COR-L47 (cell line): ENCODE data around the gene CSTPP1.
"Not testable (repeated sequence)": the region's sequence is repeated elsewhere in the genome, so short reads cannot be mapped to it uniquely, and the experiment has no call there.

Experiments
- DNase-seq: peaks from one replicate; lab custom pipeline; 2025; lab: John Stamatoyannopoulos, UW

CSTPP1 gene

DNA sequence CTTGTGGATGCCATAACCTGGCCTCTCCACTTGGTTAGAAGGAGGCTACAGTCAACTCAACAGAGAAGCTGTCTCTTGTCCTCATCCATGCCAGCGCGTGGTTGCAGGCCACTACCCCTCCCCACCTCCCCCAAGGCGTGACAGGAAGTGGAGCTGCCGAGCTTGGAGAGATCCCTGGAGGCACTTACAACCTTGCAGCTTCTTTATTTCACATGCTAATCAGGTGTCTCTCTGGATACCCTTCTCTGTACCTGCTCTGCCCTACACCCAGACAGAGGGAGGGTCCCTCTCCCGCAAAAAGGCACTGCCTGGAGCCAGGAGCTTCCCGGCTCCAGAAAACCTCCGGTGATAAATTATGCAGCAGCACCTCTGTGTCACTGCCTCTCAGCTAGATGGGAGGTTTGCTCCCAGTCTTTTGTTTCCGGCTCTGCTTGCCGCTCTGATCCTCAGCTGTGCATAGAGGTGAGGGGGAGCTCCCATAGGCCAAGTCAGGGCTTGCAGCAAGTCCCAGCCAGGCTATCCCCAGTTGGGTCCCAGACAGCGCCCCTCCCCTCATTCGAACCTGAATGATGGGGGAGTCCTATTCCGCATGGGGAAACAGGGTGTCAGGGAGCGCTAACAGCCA lies 23.9 kb upstream of the CSTPP1 start:
- DNase-seq: peak; percentile 56

DNA sequence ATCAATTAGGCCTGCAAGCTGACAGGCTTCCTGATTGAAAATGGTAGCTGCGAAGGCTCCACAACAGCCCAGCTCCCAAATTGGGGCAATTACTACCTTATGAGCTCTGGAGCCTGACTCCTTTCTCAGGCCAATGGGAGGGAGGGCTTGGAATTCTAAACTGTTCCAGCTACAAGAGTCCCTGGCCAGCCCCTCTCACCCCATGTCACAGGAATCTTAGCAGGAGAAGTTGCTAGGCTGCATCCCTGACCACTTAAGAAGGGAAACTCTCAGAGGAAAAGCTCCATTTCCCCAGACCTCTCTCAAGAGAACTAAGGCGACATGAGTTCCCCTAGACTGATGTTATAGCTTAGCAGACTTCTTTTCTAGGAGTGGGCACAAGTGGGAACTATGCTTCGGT lies 23.1 kb upstream of the CSTPP1 start:
- no peak for DNase-seq

DNA sequence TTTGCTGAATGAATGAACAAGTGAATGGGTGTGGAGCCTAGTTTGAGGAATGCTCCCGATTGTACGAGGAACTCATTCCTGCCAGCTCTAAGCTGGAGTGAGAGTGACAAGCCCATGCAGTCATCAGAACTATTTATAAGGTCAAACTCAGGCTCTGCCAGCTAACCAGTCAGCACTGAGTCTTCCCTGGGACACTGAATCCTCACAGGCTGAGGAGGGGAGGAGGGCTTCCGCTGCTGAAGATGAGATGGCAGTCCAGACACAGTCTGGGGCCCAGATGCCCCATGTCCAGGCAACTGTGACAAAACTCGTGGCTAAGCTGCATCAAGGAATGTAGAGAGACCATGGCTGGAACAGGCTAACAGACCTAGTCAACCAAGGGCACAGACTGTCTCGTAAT lies 22.2 kb upstream of the CSTPP1 start:
- DNase-seq: no peak

DNA sequence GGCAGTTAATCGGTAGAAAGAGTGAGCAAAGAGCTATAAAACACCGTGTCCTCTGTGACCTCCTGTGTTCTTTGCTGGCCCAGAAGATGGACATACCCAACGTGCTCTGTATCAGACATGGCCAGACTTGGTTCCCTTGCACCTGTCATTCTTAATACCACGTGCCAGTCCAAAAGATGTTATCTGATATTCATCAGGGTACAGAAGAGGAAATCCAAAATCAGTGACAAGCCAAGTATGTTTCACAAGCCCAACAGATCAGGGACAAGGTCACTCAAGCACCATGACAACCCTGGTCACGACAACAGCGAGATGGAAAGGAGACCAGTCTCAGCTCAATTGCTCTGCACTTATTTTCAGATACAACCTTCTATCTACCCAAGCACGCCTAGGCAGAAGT lies 21.7 kb upstream of the CSTPP1 start:
- no peak for DNase-seq

DNA sequence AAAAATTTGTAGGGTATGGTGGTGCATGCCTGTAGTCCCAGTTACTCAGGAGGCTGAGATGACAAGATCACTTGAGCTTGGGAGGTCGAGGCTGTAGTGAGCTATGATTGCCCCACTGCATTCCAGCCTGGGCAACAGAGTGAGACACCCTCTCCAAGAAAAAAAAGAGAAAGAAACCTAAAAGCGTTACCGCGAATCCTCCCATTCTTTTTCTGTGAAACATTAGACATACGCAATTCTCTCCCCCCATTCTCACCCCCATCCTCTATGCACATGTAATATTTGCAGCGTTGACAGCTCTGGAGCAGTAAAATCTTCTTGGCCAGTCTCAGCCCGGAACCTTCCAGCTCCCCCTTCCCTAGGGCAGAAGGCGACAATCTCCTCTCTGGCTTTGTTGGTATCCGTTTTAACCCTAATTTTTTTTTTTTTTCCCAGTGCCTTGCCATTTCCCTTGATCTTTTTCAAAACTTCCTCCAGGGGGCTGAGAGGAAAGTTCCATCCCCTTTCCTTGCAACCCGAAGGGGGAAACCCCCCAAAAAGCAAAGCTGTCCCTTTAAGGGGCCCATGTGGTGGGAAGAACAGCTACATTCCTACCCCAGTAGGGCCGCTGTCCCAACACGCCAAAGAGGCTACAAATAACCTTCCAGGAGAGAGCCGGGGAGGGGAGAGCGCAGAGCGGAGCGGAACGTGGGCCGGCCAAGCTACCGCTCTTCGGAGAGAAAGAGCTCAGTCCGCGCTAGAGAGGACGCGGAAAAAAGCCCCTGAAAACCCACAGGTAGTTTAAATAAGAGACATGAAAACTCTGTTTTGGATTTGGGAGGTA lies 20.1 kb upstream of the CSTPP1 start:
- DNase-seq: no peak

DNA sequence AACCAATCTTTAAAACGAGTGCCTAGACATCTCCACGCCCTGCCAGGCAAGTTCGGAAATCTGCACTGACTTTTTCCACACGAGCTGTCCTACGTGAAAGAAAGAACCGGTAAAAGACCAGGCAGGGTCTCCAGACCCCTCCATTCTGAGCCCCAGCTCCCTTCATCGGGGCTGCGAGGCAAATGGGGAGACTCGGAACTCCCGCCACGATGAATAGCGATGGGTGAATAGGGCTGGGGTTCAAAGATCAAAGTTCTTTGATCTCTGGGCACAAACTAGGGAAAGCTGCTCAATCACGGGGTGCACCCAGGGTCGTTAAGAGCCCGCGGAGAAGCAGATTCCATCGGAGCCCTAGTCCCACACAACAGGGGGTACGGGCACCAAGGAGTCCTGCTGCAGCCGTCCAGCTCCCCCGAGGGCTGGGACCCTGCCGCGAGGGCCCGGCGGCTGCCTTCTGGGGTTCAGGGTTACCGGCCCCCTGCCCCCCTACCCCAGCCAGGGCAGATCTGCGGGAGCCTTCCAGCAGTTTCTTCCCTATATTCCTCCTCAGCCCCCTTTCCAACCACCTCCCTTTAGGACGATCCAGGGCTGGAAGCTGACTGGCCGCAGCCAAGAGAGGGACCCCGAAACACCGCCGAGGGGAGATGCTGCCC lies 19.3 kb upstream of the CSTPP1 start:
- DNase-seq: no peak

DNA sequence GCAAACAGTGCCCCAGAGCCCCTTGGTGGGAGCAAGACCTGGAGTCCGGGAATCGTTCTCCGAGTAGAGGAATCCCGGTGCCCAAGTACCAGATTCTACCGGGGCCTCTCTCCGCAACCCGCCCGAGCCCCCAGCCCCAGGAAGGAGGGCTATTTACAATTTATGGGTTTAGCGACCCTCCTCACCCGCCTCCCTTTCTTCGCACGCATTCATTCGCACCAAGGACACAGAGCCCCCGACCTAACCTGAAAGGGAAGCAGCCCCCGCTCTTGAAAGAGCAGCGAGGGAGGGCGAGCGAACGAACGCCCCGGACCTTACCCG lies 18.8 kb upstream of the CSTPP1 start:
- no peak for DNase-seq

DNA sequence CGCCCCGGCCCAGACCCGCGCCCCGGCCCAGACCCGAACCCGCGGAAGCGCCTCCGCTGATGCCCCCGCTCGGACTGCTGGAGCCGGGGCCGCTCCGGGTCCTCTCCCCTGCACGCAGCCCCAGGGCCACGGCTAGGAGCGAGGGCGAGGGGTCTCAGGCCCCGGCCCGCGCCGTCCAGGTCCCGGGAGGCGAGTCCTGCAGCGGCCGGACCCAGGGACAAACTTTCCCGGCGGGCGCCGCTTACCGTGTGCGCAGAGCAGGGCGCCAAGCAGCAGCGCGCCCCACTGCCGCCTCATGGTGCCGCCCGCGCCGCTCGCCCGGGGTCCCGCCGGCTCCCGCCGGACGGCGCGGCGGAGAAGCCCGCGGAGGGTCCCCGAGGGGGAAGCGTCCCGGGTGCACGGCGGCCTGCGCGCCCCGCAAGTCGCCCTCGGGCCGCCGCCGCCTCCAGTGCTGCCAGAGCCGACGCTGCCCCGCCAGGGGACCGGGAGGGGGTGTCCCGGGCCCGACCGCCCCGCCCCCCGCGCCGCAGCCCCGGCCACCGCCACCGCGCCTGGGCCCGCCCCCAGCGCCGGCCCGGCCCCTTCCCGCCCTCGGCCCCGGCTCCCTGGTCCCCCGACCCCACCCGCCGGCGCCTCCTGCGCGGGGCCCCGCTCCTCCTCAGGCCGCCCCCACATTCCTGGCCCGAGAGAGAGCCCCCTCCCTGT lies 18.3 kb upstream of the CSTPP1 start, which contains the start of gene LRP4:
TSS of gene LRP4 (minus strand) at position 468 of the 705 bp plus-strand sequence. CDS start at position 297, 171 bp downstream.
- DNase-seq: peak; percentile 9

DNA sequence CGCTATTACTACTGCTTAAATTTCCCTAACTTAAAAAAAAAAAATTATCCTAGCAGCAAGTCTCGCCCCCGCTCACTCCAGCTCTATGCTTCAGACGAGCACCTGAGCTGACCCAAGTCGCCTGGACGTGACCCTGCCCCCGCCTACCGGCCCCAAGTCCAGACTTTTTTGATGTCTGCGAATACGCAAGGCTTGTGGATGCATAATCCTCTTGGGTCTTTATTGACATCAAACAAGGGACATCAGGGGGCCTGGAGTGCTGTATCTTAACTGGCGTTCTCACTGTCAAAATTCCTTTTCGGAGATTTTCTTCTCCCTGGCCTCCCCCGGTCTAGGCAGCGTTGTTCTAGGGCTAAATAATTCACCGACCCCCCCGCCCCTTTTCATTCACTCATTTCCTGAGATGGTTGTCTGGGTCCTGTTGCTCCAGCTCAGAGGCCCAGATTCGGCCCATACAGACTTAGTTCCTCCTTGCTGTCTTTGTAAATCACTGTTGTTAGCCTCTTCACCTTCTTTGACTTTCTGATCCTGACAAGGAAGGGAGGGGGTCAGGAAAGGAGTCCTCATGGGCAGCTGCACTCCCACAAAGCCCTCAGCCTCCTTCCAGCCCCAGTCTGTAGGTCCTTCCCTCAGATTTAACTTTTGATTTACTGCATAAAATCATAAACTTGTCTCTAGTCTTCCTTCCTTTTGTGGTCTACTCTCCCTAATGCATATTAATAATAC lies 17.6 kb upstream of the CSTPP1 start:
- DNase-seq: no peak

DNA sequence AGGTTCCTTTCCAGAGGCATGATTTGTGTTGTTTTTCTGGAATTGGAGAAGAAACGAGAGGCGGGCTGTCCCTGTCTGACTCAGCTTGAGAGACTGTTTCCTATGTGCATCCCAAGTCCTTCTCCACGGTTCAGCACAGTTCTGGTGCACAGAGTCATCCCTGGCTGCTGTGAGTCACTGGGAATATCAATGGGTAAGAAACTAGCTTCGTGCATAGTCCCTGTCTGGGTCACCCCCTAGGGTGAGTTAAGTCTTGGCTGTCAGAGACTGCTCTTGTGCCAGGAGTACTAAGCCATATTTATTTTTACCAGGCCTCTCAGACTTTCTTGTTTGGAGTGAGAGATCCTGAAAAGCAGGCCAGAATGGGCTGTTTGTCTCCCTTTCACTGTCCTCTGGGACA lies 15.8 kb upstream of the CSTPP1 start:
- no peak for DNase-seq

DNA sequence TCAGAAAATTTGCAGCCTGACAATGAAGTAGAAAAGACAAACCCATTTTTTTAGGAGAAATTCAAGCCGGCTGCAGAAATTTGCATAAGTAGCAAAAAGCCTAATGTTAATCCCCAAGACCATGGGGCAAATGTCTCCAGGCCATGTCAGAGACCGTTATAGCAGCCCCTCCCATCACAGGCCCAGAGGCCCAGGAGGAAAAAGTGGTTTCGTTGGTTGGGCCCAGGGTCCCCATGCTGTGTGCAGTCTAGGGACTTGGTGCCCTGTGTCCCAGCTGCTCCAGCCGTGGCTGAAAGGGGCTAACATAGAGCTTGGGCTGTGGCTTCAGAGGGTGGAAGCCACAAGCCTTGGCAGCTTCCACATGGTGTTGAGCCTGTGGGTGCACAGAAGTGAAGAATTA lies 8.6 kb upstream of the CSTPP1 start:
- not testable (repeated sequence) for DNase-seq

DNA sequence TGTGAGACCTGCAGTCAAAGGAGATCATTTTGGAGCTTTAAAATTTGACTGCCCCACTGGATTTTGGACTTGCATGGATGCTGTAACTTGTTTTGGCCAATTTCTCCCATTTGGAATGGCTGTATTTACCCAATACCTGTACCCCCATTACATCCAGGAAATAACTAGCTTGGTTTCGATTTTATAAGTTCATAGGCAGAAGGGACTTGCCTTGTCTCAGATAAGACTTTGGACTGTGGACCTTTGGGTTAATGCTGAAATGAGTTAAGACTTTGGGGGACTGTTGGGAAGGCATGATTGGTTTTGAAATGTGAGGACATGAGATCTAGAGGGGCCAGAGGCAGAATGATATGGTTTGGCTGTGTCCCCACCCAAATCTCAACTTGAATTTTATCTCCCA lies 7.9 kb upstream of the CSTPP1 start:
- DNase-seq: not testable (repeated sequence)

DNA sequence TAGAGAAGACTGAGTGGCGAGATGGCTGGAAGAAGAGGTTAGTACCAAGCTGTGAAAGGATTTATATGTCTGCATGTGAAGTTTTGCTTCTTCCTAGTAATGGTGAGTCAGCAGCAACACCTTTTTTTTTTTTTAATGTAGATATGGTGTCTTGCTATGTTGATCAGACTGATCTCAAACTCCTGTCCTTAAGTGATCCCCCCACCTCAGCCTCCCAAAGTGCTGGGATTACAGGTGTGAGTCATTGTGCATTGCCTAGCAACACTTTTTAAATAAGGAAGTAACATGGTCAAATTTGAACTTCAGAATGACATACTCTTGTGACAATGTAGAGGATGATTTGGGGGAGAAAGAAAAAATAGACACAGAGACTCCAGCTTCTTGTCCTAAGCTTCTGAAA lies 6.5 kb upstream of the CSTPP1 start:
- no peak for DNase-seq

DNA sequence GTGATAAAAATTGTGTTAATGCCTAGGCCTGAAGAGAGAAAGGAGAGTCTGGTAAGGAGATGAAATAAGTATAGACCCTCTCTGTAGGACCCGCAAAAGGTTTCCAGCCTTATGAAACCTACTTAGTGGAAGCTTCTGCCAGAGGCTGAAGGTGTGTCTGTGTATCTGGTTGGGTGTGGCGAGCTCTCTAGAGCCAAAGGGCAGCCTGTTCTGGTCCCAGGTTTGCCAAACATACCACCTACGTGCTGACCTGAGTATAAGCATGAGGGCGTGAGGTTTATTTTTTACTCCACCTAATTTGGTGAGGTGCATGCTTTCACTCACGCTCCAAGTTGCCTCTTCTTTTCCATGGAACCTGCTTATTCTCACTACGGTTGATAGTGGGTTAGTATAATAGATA lies 5.6 kb downstream of the CSTPP1 start:
- DNase-seq: no peak

DNA sequence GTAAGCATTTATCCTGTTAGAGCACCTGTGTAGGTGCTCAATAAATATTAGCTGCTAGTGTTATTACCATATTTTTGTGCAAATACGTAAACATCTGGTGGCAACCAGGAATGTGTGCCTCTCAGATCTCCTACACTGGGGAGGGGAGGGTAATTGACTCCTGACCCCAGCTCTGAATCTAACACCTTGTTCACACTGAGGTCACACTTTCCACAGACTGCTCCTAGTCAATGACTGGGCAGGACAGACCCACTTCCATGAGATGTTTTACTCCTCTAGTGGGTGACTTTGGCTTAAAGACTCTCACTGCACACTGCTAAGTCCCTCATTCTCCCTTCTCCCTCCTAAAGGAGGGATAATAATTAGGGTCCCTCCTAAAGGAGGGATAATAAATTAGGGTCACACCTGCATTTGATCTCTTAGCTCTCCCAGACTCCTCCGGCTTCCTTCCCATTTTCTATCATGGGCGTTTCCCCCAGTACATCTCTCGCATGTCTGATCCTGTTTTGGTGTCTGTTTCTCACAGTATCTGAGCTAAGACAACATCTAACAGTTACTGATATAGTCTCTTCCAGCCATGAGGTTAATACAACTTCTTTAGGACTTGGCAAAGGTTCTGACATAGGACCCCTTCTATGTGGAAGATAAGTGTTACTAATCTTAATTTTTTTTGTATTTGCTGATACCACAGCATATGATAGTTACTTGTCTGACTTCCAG lies 8.0 kb downstream of the CSTPP1 start:
- no peak for DNase-seq

DNA sequence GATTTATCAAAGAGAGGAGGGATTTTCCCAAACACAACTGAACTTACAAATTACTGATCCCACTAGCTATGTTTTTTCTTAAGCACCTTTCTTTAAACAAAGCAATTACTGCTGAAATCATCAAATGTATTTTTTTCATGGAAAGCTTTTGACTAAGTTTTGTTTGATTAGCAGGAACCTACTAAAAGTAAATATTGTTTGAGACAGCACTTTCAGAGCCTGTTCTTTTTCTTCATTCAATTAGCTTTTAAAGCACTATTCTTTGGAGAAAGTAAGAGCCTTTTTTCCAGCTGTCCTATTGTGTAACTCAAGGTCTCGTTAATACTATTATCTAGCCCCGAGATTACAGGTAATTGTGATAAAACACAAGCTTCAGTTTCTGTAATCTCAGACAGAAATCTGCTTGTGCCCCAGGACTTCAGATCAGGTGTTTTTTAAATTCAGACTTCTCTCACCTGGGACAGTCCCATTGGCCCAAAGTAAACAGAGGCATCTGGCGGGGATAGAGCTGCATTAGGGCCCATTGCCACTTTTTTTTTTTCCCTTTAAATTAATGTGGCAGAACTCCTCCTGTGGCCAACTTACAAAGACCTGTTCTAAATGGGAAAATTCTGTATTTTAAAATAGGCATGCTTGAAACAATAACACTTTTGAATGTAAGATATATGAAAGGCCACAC lies 11.0 kb downstream of the CSTPP1 start:
- no peak for DNase-seq

DNA sequence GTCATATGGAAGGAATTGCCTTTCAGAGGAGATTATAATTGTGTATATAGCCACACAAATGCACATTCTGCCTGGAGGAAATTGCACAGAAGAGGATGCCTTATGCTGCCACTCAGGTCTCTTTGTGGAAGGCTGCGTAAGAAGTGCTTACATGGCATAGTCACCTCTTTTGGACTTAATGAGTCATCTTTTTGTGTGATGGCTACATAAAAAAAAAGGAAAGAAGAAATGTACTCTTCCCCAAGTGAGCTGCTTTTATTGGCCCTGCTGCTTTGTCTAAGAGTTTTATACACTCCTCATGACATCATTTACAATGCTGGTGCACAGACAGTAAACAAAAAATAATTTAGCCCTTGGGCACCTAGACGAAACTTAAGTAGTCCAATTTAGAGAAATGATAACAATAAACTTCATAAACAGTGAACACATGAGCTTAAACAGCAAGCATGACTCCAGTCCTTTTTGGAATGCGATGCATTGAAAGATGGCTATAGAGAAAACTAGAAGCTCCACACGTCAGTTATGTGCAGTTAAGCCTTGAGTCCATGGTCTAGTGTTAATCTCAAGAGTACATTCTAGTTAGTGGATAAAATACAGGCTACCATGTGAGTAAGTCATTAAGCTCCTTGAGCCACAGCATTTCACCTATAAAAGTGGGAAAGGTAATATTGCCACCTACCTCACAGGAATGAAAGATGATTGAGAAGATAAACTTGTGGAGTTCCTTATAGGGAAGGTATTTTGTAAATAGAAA lies 12.0 kb downstream of the CSTPP1 start:
- no peak for DNase-seq

DNA sequence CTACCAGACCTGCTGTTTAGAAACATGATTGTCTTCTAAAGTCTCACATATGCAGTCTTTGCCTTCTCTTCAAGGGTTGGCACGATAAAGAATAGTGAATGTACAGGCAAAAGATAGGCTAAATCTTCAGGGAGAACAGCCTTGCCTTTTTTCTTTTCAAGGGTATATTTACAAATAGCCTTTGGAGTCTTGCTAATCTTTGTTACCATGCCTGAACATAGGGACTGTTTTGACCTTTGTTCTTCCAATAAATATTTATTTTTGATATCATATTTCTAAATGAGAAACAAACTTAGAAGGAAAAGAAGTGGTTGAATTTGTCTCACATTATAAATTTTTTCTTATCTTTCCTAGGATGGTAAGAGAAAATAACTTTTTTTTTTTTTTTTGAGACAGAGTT lies 12.7 kb downstream of the CSTPP1 start:
- no peak for DNase-seq

DNA sequence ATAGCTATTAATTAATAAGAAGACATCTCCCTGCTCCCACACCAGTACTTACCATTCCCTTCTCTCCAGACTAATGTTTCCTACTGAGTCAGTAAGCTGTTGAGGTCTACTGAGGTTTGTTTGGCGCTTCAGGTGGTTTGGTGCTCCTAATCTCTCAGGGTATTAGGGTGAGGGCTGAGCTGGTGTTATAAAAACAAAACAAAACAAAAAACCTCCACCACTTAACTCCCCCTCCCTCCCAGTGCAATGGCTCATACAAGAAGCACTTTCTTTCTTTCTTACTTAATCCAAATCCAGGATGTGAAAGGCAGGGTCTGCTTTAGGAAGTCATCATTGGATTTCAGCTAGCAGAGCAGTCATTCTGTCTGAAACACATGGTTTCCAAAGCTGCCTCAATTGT lies 15.3 kb downstream of the CSTPP1 start:
- no peak for DNase-seq

DNA sequence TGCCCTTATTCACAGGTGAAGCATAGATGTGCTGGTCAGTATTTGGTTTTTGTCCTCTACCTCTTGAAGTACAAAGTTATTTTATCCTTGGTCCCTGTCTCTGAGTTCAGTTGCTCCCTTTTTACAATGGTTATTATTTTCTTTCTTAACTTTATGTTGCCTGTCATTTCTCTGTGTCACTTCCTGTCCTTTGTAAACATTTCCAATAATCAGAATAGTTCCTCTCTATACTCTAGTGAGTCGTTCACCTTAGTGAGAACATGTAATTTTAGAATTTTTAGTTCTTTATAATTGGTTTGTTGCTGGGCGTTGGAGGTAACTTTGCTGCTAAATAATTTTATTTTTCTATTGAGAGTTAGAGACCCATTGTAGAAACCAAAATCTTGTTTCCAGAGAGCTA lies 16.0 kb downstream of the CSTPP1 start:
- DNase-seq: no peak
